CD8-positive, alpha-beta memory T cell (primary cell): ENCODE measurements around the gene S100A1. TPM values are rescaled to one million over a fixed set of nuclear protein-coding genes. Genes with fewer than 3 reads are reported as not detected.
A peak's percentile ranks its signal among the peaks of the same experiment; 100 is the strongest.

ENCODE experiments used
- CTCF ChIA-PET: fragments of 350-600 bp; sonication (Branson Sonifier 250); formaldehyde crosslinking; loops from one replicate; lab custom pipeline; 2021; ENCODE audit warnings: antibody characterized with exemption; lab: Charles Lee
- POLR2A ChIA-PET: fragments of 350-600 bp; sonication (Branson Sonifier 250); formaldehyde crosslinking; loops from one replicate; lab custom pipeline; 2021; ENCODE audit warnings: antibody characterized with exemption; lab: Charles Lee
- DNase-seq, 5 donors: peaks; one replicate each; pipeline versions ENCODE4 v3.0.0 to v3.0.0-alpha.2; 2020 to 2022; ENCODE audit warnings: mixed read lengths in 1 of 5
- H3K27ac ChIP-seq: one replicate; pipeline ENCODE4 v1.7.0; 2013; ENCODE audit warnings: low read depth, mild to moderate bottlenecking, low read length, moderate library complexity
- H3K27me3 ChIP-seq: 2 replicates; pipeline ENCODE4 v1.7.0; 2013; ENCODE audit warnings: low read length, mild to moderate bottlenecking; ENCODE audit not compliant: insufficient read depth, poor library complexity, severe bottlenecking
- H3K36me3 ChIP-seq: 2 replicates; pipeline ENCODE4 v1.7.0; 2013; ENCODE audit warnings: mild to moderate bottlenecking, low read length, moderate library complexity; ENCODE audit not compliant: insufficient read depth
- H3K4me1 ChIP-seq: 2 replicates; pipeline ENCODE4 v1.7.0; 2013; ENCODE audit warnings: mild to moderate bottlenecking, low read length, moderate library complexity; ENCODE audit not compliant: insufficient read depth
- H3K4me3 ChIP-seq: 2 replicates; pipeline ENCODE4 v1.7.0; 2013; ENCODE audit warnings: mild to moderate bottlenecking, low read length
- H3K9me3 ChIP-seq: 2 replicates; pipeline ENCODE4 v1.7.0; 2013; ENCODE audit warnings: mild to moderate bottlenecking, low read length
- H3K27ac Mint-ChIP-seq, 8 donors: one replicate each; pipeline ENCODE4 v1.8.0; 2020 to 2021; ENCODE audit warnings: mixed read lengths in 8 of 8, mild to moderate bottlenecking in 6 of 8, inconsistent platforms in 3 of 8, moderate library complexity in 3 of 8
- H3K27me3 Mint-ChIP-seq, 2 donors: one replicate each; pipeline ENCODE4 v1.8.0; 2020 to 2021; ENCODE audit warnings: mixed read lengths in 2 of 2, mild to moderate bottlenecking in 1 of 2, moderate library complexity in 1 of 2
- H3K36me3 Mint-ChIP-seq, 3 donors: one replicate each; pipeline ENCODE4 v1.8.0; 2020 to 2021; ENCODE audit warnings: mixed read lengths in 3 of 3, inconsistent platforms in 1 of 3, mild to moderate bottlenecking in 1 of 3
- H3K4me1 Mint-ChIP-seq, 3 donors: one replicate each; pipeline ENCODE4 v1.8.0; 2020 to 2021; ENCODE audit warnings: mixed read lengths in 3 of 3, inconsistent platforms in 1 of 3, mild to moderate bottlenecking in 1 of 3
- H3K4me3 Mint-ChIP-seq, 7 donors: one replicate each; pipeline ENCODE4 v1.8.0; 2020 to 2021; ENCODE audit warnings: mixed read lengths in 7 of 7, mild to moderate bottlenecking in 6 of 7, moderate library complexity in 4 of 7, inconsistent platforms in 2 of 7
- H3K9me3 Mint-ChIP-seq, 5 donors: one replicate each; pipeline ENCODE4 v1.8.0; 2020 to 2022; ENCODE audit warnings: mixed read lengths in 5 of 5, mild to moderate bottlenecking in 3 of 5, moderate library complexity in 2 of 5, inconsistent platforms in 1 of 5
- polyA plus RNA-seq: library from polyadenylated mRNA; unstranded; fragments of 300-500 nt; fragmentation: Illumina TruSeq; gene quantifications from one replicate; pipeline ENCODE4 v1.2.3, GENCODE V29; 2021
- total RNA-seq, 2 experiments: library from RNA; stranded (reverse); gene quantifications; one replicate each; pipeline ENCODE4 v1.2.3, GENCODE V29; 2021

S100A1 gene
- total and polyA plus RNA-seq, 3 experiments from 2014 or later, result 0.07 TPM; not detected in 2

- Histone ChIP-seq H3K27ac (no peak overlapping the region), H3K9me3 (no peaks in the 10 kb centered on the region), H3K27me3 (no peaks in the 10 kb centered on the region), H3K36me3 (no peaks in the 10 kb centered on the region), H3K4me3 (no peak overlapping the region), H3K4me1 (no peaks in the 10 kb centered on the region)
- Mint-ChIP-seq H3K4me1 (no peaks in the 10 kb centered on the region), H3K27me3 (peaks cover 0 to 4% of the 10 kb centered on the region in 2 donors), H3K36me3 (no peaks in the 10 kb centered on the region), H3K27ac (no peak overlapping the region), H3K4me3 (no peak overlapping the region), H3K9me3 (no peaks in the 10 kb centered on the region)
- CTCF ChIA-PET, result no interaction called here
- DNase-seq, result no peak
- POLR2A ChIA-PET, result no interaction called here
Observed at GRCh38 chr1:153612111-153612754, 16.0 kb upstream of the S100A1 start.

- CTCF ChIA-PET, result no interaction called here
- no peak within 1 kb of the TSS for H3K4me3 Mint-ChIP-seq
- no peak within 1 kb of the TSS for H3K27ac ChIP-seq
- no peaks in the 10 kb centered on the region for H3K36me3 ChIP-seq
- no peaks in the 10 kb centered on the region for H3K27me3 ChIP-seq
- H3K36me3 Mint-ChIP-seq, result no peaks in the 10 kb centered on the region
- peaks cover 0 to 6% of the 10 kb centered on the region in 2 donors for H3K27me3 Mint-ChIP-seq
- H3K27ac Mint-ChIP-seq, result peak within 1 kb of the TSS in 1 of 8 donors; percentile 54
- no peak within 1 kb of the TSS for H3K4me3 ChIP-seq
- H3K9me3 Mint-ChIP-seq, result no peaks in the 10 kb centered on the region
- no peaks in the 10 kb centered on the region for H3K4me1 ChIP-seq
- peaks cover 0 to 4% (median 0%) of the 10 kb centered on the region in 3 donors for H3K4me1 Mint-ChIP-seq
- POLR2A ChIA-PET, result no interaction called here
- no peaks in the 10 kb centered on the region for H3K9me3 ChIP-seq
- DNase-seq, result no peak
Observed at GRCh38 chr1:153612755-153613331, 15.4 kb upstream of the S100A1 start, which contains the start of gene S100A16. Gene S100A16 (minus strand): TSS chr1:153613137. CDS start chr1:153608151, 4,986 bp downstream.

GRCh38 chr1:153613406-153613805 is 14.8 kb upstream of the S100A1 start:
- no peaks in the 10 kb centered on the region for H3K36me3 ChIP-seq
- H3K27ac ChIP-seq, result no peak overlapping the region
- no peaks in the 10 kb centered on the region for H3K9me3 Mint-ChIP-seq
- CTCF ChIA-PET, result no interaction called here
- peaks cover 0 to 4% (median 0%) of the 10 kb centered on the region in 3 donors for H3K4me1 Mint-ChIP-seq
- H3K27me3 Mint-ChIP-seq, result peaks cover 0 to 6% of the 10 kb centered on the region in 2 donors
- DNase-seq, result no peak
- no peak overlapping the region for H3K4me3 ChIP-seq
- peak overlapping the region in 1 of 8 donors; percentile 54 for H3K27ac Mint-ChIP-seq
- no peaks in the 10 kb centered on the region for H3K36me3 Mint-ChIP-seq
- no peaks in the 10 kb centered on the region for H3K27me3 ChIP-seq
- H3K9me3 ChIP-seq, result no peaks in the 10 kb centered on the region
- H3K4me3 Mint-ChIP-seq, result no peak overlapping the region
- POLR2A ChIA-PET, result no interaction called here
- no peaks in the 10 kb centered on the region for H3K4me1 ChIP-seq

GRCh38 chr1:153614189-153614900 is 13.9 kb upstream of the S100A1 start:
- H3K4me1 Mint-ChIP-seq, result peaks cover 0 to 4% (median 0%) of the 10 kb centered on the region in 3 donors
- no peak for DNase-seq
- Histone ChIP-seq H3K9me3 (no peaks in the 10 kb centered on the region), H3K4me3 (no peak overlapping the region), H3K27me3 (no peaks in the 10 kb centered on the region), H3K36me3 (no peaks in the 10 kb centered on the region), H3K4me1 (no peaks in the 10 kb centered on the region), H3K27ac (no peak overlapping the region)
- POLR2A ChIA-PET, result no interaction called here
- no peak overlapping the region for H3K4me3 Mint-ChIP-seq
- H3K9me3 Mint-ChIP-seq, result no peaks in the 10 kb centered on the region
- H3K27ac Mint-ChIP-seq, result peak overlapping the region in 1 of 8 donors; percentile 44
- CTCF ChIA-PET, result interaction anchor here (1.2 kb wide), 1 partner anchor 9 kb away, joined by 3 read pairs; no protein-coding TSS in a partner anchor
- no peaks in the 10 kb centered on the region for H3K36me3 Mint-ChIP-seq
- H3K27me3 Mint-ChIP-seq, result peaks cover 0 to 6% of the 10 kb centered on the region in 2 donors

GRCh38 chr1:153614906-153615305 is 13.3 kb upstream of the S100A1 start:
- no peaks in the 10 kb centered on the region for H3K36me3 ChIP-seq
- peaks cover 0 to 4% (median 0%) of the 10 kb centered on the region in 3 donors for H3K4me1 Mint-ChIP-seq
- ChIA-PET POLR2A (no interaction called here), CTCF (interaction anchor here (1.2 kb wide), 1 partner anchor 9 kb away, joined by 3 read pairs; no protein-coding TSS in a partner anchor)
- no peaks in the 10 kb centered on the region for H3K4me1 ChIP-seq
- no peaks in the 10 kb centered on the region for H3K9me3 ChIP-seq
- DNase-seq, result no peak
- no peaks in the 10 kb centered on the region for H3K9me3 Mint-ChIP-seq
- peak overlapping the region in 1 of 8 donors; percentile 44 for H3K27ac Mint-ChIP-seq
- peaks cover 0 to 6% of the 10 kb centered on the region in 2 donors for H3K27me3 Mint-ChIP-seq
- H3K4me3 Mint-ChIP-seq, result no peak overlapping the region
- H3K27me3 ChIP-seq, result no peaks in the 10 kb centered on the region
- no peak overlapping the region for H3K4me3 ChIP-seq
- H3K36me3 Mint-ChIP-seq, result no peaks in the 10 kb centered on the region
- H3K27ac ChIP-seq, result no peak overlapping the region

GRCh38 chr1:153615406-153615805 is 12.8 kb upstream of the S100A1 start:
- no peak for DNase-seq
- no peaks in the 10 kb centered on the region for H3K36me3 Mint-ChIP-seq
- H3K9me3 Mint-ChIP-seq, result no peaks in the 10 kb centered on the region
- POLR2A ChIA-PET, result no interaction called here
- CTCF ChIA-PET, result no interaction called here
- Histone ChIP-seq H3K27ac (no peak overlapping the region), H3K36me3 (no peaks in the 10 kb centered on the region), H3K4me1 (no peaks in the 10 kb centered on the region), H3K4me3 (no peak overlapping the region), H3K9me3 (no peaks in the 10 kb centered on the region), H3K27me3 (no peaks in the 10 kb centered on the region)
- H3K27me3 Mint-ChIP-seq, result peaks cover 0 to 6% of the 10 kb centered on the region in 2 donors
- H3K4me1 Mint-ChIP-seq, result peaks cover 0 to 4% (median 0%) of the 10 kb centered on the region in 3 donors
- H3K27ac Mint-ChIP-seq, result peak overlapping the region in 1 of 8 donors; percentile 23
- no peak overlapping the region for H3K4me3 Mint-ChIP-seq

GRCh38 chr1:153616144-153616916 is 11.9 kb upstream of the S100A1 start, which contains the start of gene S100A14:
Gene S100A14 (minus strand): TSS chr1:153616325. CDS start chr1:153615858, 467 bp downstream.
- no peak for DNase-seq
- H3K4me3 Mint-ChIP-seq, result no peak within 1 kb of the TSS
- H3K27ac ChIP-seq, result no peak within 1 kb of the TSS
- H3K27me3 ChIP-seq, result no peaks in the 10 kb centered on the region
- ChIA-PET POLR2A (no interaction called here), CTCF (no interaction called here)
- no peaks in the 10 kb centered on the region for H3K36me3 ChIP-seq
- peaks cover 0 to 4% (median 0%) of the 10 kb centered on the region in 3 donors for H3K4me1 Mint-ChIP-seq
- H3K4me3 ChIP-seq, result no peak within 1 kb of the TSS
- no peaks in the 10 kb centered on the region for H3K9me3 Mint-ChIP-seq
- H3K36me3 Mint-ChIP-seq, result no peaks in the 10 kb centered on the region
- H3K4me1 ChIP-seq, result no peaks in the 10 kb centered on the region
- peaks cover 0 to 6% of the 10 kb centered on the region in 2 donors for H3K27me3 Mint-ChIP-seq
- peak within 1 kb of the TSS in 2 of 8 donors; percentile 23 to 24 for H3K27ac Mint-ChIP-seq
- H3K9me3 ChIP-seq, result no peaks in the 10 kb centered on the region
